PFSK-1 (cell line): Measurements from ENCODE around the gene FARS2.

Experiments used
- REST ChIP-seq, 2 experiments: IDR thresholded peaks; 2 replicates each; pipeline versions ENCODE4 v1.6.1 to v1.8.0; 2011 to 2012; ENCODE audit warnings: low read depth in 2 of 2, low read length in 2 of 2, control low read depth in 1 of 2, inconsistent platforms in 1 of 2, mild to moderate bottlenecking in 1 of 2, moderate library complexity in 1 of 2; ENCODE audit not compliant: insufficient read depth in 1 of 2
- SIN3A ChIP-seq: IDR thresholded peaks from 2 replicates; pipeline ENCODE4 v1.6.1; 2012; ENCODE audit warnings: mild to moderate bottlenecking, low read length, moderate library complexity, borderline replicate concordance; ENCODE audit not compliant: insufficient read depth

- TF ChIP-seq REST (IDR thresholded peaks at IDR 0.05; ENCODE audit: insufficient read depth in 1 of 2, low read depth in 2 of 2, low read length in 2 of 2) (no peak), SIN3A (no peak)
Measured at GRCh38 chr6:5279891-5280338, 18.6 kb downstream of the FARS2 start.
